ENCODE measurements around the gene SIGLEC12.
"Not testable (repeated sequence)": the region's sequence is repeated elsewhere in the genome, so short reads cannot be mapped to it uniquely, and the experiment has no call there.

Gene SIGLEC12

DNA sequence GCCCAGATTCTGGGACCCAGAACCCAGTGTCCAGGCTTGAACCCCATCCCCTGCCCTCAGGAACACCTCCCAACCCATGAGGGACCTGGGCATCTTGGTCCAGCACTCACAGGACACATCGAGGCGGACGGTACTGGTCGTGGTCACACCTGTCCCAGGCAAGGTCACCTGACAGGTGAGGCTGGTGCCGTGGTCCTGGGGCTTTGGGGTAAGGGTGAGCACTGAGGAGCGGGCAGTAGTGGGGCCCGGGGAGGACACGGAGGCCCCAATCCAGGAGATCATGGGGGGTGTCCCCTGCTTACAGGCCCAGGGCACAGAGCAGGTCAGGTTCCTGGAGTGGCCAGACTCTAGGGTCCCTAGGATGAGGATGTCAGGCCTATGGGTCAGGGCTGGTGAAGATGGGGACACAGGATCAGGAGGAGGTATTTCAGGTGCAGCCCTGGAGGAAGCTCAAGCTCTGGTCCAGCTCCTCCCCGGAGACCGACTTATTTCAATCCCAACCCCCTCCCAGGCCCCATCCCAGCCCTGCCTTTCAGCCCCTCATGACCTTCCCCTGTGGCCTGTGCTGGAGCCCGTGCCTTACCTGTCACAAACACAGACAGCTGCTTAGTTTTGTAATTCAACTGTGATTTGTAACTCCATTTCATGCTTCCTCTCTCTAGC, 44.1 kb downstream of the SIGLEC12 start:
- DNase-seq = no peak

DNA sequence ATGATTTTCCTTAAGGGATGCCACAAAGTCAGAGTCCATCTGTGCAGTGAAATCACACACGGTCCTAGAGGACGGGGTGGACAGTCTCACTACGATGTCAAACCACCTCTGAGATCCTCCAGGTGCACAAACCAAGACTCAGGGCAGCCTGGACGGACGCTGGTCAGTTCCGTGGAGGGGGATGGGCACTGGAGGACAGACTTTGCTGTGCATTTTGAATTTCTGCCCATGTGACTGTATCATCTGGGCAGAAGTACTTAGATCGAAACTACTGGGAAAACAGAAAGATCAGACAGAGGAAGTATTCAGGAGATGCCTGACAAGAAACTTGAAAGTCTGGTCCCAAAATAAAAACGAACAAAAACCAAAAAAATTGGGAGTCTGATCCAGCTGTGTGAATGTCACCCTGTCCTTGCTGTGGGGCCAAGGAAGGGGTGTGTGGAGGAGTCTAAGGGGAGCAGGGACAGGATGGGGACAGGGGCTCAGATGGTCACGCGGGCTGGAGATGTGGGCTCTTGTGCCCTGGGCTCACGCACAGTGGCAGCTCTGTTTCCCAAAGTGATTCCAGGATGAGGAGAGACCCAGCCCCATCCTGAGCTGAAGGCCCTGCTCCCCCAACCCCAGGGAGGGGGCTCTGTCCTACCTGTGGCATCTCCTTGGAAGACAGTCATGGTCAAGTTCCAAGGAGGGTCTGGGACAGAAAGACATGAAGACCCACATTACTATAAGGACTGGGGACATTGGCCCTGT, 44.9 kb downstream of the SIGLEC12 start:
- no peak for DNase-seq

DNA sequence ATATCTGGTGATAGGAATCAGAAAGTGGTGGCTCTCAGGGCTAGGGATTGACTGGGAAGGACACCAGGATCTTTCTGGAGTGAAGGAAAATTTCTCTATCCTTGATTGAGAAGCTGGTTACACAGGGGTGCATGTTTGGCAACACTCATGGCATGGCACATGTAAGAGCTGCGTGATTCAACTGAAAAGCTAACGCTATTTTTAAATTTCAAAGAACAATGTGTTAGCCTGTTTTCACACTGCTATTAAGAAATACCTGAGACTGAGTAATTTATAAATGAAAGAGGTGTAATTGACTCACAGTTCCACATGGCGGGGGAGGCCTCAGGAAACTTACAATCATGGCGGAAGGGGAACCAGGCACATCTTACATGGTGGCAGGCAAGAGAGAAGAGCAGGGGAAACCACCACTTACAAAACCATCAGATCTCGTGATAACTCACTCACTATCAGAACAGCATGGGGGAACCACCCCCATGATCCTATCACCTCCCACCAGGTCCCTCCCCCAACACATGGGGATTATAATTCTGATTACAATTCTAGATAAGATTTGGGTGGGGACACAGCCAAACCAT, 50.8 kb downstream of the SIGLEC12 start:
- no peak for DNase-seq

DNA sequence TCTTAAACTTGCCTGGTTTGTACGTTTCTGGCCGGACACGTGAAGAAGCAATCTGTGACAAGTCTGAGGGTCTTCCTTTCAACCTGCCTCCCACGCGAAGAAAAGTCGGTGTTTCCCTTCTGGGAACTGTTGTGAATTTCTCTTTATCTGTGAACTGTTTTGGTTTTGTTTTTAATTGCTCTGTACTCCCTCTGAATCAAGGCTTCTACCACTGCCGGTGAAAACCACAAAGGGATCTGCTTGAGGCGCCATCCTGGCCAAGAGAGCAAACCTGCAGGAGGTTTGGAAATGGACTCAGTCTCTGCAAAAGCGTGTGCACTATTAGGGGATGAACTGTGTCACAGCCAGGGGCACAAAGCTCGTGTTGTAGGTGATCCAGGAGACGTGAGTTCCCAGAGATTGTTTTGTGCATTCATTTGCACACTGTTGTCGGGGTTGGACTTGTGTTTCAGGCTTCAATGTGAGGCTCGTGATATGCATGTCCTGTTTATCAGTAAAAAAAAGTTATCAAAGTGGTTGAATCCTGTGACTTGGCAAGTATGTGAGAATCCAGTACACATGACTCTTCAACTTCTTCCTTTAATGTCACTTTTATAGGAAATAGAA, 53.1 kb downstream of the SIGLEC12 start:
- no peak for DNase-seq

DNA sequence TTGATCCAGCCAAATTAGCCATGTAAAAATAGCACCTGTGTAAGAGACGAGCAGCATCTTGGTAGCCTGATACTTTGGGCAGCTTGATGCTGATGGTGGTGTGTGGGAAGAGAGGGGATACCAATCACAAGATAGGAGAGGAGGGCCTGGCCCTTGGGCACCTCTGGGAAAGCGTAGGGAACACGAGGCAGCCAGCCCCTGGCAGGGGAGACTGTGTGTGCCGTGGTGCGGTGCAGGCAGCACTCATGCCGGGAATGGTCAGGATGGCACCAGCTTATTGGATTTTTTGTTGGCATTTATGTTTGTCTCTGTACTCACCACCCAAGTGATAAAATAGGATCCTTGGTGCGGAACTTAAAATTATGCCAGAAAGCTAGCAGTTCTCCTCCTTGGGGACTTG, 53.6 kb downstream of the SIGLEC12 start:
- DNase-seq = no peak

DNA sequence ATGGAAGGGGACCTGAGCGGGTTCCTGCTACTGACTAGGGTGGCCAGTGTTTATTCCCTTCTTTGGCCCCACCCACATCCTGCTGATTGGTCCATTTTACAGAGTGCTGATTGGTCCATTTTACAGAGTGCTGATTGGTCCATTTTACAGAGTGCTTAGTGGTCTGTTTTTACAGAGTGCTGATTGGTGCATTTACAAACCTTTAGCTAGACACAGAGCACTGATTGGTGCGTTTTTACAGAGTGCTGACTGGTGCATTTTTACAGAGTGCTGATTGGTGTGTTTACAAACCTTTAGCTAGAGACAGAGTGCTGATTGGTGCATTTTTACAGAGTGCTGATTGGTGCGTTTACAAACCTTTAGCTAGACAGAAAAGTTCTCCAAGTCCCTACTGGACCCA, 54.1 kb downstream of the SIGLEC12 start:
- not testable (repeated sequence) for DNase-seq

DNA sequence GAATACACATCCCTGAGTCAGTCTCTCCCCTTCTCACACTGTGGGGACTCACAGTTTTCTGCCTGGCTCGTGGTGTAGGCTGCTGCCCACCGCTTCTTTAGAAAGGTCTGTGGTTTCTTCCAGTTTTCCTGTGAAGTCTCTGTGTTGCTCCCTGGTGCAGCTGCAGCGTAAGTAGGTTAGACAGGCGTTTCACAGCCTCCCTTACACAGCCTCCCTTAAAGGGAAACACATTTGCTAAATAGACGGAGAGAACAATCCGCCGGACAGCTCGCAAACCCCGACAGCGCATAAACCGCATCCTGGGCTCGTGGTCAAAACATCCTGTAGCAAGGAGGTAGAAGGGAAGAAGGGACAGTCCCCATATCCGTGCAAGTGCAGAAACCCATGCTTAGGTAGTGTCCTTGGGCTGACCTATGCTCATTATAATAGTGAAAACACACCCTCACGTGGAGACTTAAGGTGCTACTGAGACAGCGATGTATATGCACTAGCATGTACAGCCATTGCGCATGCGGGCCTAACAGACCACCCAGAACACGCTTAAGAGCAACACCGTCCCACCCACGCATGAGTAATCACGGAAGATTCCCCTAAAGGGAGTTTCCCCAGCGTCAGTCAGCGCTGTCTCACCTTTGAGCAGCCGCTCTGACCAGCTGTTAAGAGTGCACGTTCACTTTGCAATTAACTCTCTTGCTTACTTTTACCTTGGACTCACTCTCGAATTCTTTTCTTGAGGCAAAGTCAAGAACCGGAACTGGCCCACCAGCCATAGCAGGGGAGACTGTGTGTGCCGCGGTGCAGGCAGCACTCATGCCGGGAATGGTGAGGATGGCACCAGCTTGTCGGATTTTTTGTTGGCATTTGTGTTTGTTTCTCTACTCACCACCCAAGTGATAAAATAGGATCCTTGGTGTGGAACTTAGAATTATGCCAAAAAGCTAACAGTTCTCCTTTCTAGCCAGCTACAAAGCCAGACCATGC, 59.9 kb downstream of the SIGLEC12 start:
- peak; percentile 83 for DNase-seq
